Endodermal cell (in vitro differentiated cells): ENCODE results near the gene CAMTA1. TPM values are rescaled to one million over a fixed set of nuclear protein-coding genes. Genes with fewer than 3 reads are reported as not detected.

Experiments used
- DNase-seq: peaks from one replicate; pipeline ENCODE4 v3.0.0-alpha.2; 2017
- H3K27ac ChIP-seq: 2 replicates; pipeline ENCODE4 v1.5.1; 2013; ENCODE audit warnings: mild to moderate bottlenecking, low read depth, low read length, moderate library complexity
- H3K27me3 ChIP-seq: 2 replicates; pipeline ENCODE4 v1.6.1; 2013; ENCODE audit warnings: mild to moderate bottlenecking, low read length, moderate library complexity; ENCODE audit not compliant: insufficient read depth, control insufficient read depth, poor library complexity, severe bottlenecking
- H3K36me3 ChIP-seq: 2 replicates; pipeline ENCODE4 v1.7.0; 2013; ENCODE audit warnings: mild to moderate bottlenecking, low read length, moderate library complexity; ENCODE audit not compliant: control insufficient read depth, insufficient read depth
- H3K4me1 ChIP-seq: one replicate; pipeline ENCODE4 v1.7.0; 2013; ENCODE audit warnings: low read length; ENCODE audit not compliant: control insufficient read depth, insufficient read depth
- H3K4me3 ChIP-seq: 2 replicates; pipeline ENCODE4 v1.5.1; 2013; ENCODE audit warnings: mild to moderate bottlenecking, low read length, moderate library complexity
- H3K9ac ChIP-seq: 2 replicates; pipeline ENCODE4 v1.6.1; 2013; ENCODE audit warnings: mild to moderate bottlenecking, low read length, moderate library complexity; ENCODE audit not compliant: poor library complexity, severe bottlenecking; ENCODE audit errors: extremely low read depth
- H3K9me3 ChIP-seq: 2 replicates; pipeline ENCODE4 v1.6.1; 2013; ENCODE audit warnings: mild to moderate bottlenecking, low read length, moderate library complexity; ENCODE audit not compliant: control insufficient read depth
- H3K27ac Mint-ChIP-seq: 2 replicates; pipeline ENCODE4 v1.8.0; 2020; ENCODE audit warnings: mixed read lengths
- H3K27me3 Mint-ChIP-seq: 2 replicates; pipeline ENCODE4 v1.8.0; 2021; ENCODE audit warnings: mild to moderate bottlenecking, mixed read lengths; ENCODE audit not compliant: insufficient read depth
- H3K36me3 Mint-ChIP-seq: 2 replicates; pipeline ENCODE4 v1.8.0; 2020; ENCODE audit warnings: low read depth, mixed read lengths
- H3K4me1 Mint-ChIP-seq: 2 replicates; pipeline ENCODE4 v1.8.0; 2020; ENCODE audit warnings: mixed read lengths
- H3K4me3 Mint-ChIP-seq: 2 replicates; pipeline ENCODE4 v1.8.0; 2020; ENCODE audit warnings: mild to moderate bottlenecking, moderate library complexity, mixed read lengths
- H3K9me3 Mint-ChIP-seq: 2 replicates; pipeline ENCODE4 v1.8.0; 2020; ENCODE audit warnings: mild to moderate bottlenecking, mixed read lengths
- WGBS, 2 experiments: methylation state at CpG; one replicate each; pipeline versions ENCODE4 v1.1.5 to v1.1.7; 2013; ENCODE audit warnings: missing lambda C conversion rate in 2 of 2, mixed read lengths in 1 of 2; ENCODE audit not compliant: insufficient coverage in 1 of 2, insufficient read length in 1 of 2; 5-methylcytosine and 5-hydroxymethylcytosine counted together
- total RNA-seq, 2 donors: library from RNA; stranded (reverse); fragmentation: NEBNext Ultra II Directional in 1 of 2; extraction: Animal tissue kit (Norgen Biotek cat#: 25700) in 1 of 2; gene quantifications; 2 replicates in 1 of 2; 3 replicates in 1 of 2; pipeline ENCODE4 v1.2.1, GENCODE V29; 2021
- TF ChIP-seq, protein P1 (sequence below): fragments of 200-600 bp; sonication (generic); conservative IDR thresholded peaks from 2 replicates; pipeline ENCODE4 v1.5.0; 2021; ENCODE audit warnings: antibody characterized with exemption, mild to moderate bottlenecking

CAMTA1 gene
- total RNA-seq, 2 donors from 2014 or later: 123 to 137 TPM

DNA sequence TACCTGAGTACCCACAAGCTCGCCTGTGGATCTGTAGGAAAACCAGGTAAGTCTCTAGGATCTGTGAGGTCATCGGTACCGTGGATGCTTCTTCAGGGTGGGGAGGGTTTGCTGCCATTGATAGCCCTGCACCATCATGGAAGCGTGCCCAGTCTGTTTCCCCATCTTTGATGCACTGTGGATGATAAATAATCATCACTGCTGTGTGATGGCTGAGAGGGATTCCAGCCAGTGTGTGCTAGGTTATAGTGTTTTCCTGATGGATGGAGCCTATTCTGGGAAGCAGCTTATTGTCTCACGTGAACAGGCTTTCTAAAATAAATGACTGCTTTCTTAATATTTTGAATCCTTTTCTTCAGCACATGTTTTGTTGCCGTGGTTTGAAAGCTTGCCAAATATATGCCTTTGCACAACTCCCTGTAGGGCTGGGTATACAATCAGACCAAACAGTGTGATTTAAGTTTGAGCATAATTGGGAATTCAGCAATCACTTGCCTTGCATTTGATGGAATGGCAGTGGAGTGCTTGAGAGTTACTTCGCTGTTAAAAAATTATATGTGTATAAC is 113.8 kb downstream of the CAMTA1 start:
- Histone ChIP-seq H3K27me3 (no peaks in the 10 kb centered on the region), H3K9me3 (no peaks in the 10 kb centered on the region), H3K4me1 (no peaks in the 10 kb centered on the region), H3K4me3 (no peak overlapping the region), H3K9ac (no peak overlapping the region), H3K27ac (no peak overlapping the region), H3K36me3 (no peaks in the 10 kb centered on the region)
- no peaks in the 10 kb centered on the region for H3K27me3 Mint-ChIP-seq
- H3K4me3 Mint-ChIP-seq: no peak overlapping the region
- no peak overlapping the region for H3K27ac Mint-ChIP-seq
- H3K36me3 Mint-ChIP-seq: peaks cover 3% of the 10 kb centered on the region
- no peaks in the 10 kb centered on the region for H3K9me3 Mint-ChIP-seq
- TF ChIP-seq, protein P1, sequence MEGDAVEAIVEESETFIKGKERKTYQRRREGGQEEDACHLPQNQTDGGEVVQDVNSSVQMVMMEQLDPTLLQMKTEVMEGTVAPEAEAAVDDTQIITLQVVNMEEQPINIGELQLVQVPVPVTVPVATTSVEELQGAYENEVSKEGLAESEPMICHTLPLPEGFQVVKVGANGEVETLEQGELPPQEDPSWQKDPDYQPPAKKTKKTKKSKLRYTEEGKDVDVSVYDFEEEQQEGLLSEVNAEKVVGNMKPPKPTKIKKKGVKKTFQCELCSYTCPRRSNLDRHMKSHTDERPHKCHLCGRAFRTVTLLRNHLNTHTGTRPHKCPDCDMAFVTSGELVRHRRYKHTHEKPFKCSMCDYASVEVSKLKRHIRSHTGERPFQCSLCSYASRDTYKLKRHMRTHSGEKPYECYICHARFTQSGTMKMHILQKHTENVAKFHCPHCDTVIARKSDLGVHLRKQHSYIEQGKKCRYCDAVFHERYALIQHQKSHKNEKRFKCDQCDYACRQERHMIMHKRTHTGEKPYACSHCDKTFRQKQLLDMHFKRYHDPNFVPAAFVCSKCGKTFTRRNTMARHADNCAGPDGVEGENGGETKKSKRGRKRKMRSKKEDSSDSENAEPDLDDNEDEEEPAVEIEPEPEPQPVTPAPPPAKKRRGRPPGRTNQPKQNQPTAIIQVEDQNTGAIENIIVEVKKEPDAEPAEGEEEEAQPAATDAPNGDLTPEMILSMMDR: no peak
- H3K4me1 Mint-ChIP-seq: peaks cover 2% of the 10 kb centered on the region
- no peak for DNase-seq
- 96% methylated on average over 6 to 7 of the region's 7 CpGs for WGBS, 2 experiments

DNA sequence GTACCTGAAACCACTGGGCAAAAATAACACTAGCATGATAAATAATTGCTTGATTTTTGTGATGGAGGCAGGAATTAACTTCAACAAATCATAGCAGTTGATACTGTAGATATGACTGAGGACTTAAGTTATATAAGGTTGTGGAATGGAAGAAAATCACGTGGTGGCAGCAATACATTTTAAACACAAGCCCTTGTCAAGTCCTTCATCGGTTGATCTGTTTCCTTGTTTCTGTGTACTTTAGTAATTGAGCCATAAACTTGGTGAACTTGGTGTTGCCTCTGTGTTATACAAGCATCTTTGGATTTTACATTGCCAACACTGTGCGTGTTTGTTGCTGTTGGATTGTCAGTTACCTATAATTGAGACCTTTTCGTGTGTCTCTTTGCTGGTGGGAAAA is 114.4 kb downstream of the CAMTA1 start:
- no peaks in the 10 kb centered on the region for H3K27me3 ChIP-seq
- Mint-ChIP-seq H3K36me3 (peaks cover 3% of the 10 kb centered on the region), H3K4me1 (peaks cover 2% of the 10 kb centered on the region), H3K27ac (no peak overlapping the region), H3K27me3 (no peaks in the 10 kb centered on the region), H3K9me3 (no peaks in the 10 kb centered on the region), H3K4me3 (no peak overlapping the region)
- DNase-seq: no peak
- H3K9ac ChIP-seq: no peak overlapping the region
- H3K27ac ChIP-seq: no peak overlapping the region
- WGBS, 2 experiments: 95 to 96% methylated on average over 4 of the region's 4 CpGs
- no peak overlapping the region for H3K4me3 ChIP-seq
- H3K9me3 ChIP-seq: no peaks in the 10 kb centered on the region
- TF ChIP-seq, protein P1: no peak
- no peaks in the 10 kb centered on the region for H3K36me3 ChIP-seq
- no peaks in the 10 kb centered on the region for H3K4me1 ChIP-seq

DNA sequence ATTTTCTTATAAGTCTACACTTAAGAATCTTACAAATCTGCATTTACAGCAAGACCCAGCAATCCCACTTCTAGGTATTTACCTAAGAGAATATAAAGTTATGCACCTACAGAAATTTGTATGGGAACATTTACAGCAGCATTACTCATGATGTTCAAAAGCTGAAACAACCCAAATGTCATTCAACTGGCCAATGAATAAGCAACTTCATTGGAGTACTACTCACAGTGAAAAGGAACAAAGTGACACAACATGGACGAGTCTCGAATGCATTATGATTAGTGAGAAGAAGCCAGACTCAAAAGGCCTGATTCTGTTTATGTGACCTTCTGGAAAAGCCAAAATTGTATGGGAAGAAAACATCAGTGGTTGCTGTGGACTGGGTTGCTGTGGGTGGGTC is 116.9 kb downstream of the CAMTA1 start:
- Histone ChIP-seq H3K9me3 (no peaks in the 10 kb centered on the region), H3K27me3 (no peaks in the 10 kb centered on the region), H3K9ac (no peak overlapping the region), H3K4me1 (no peaks in the 10 kb centered on the region), H3K36me3 (no peaks in the 10 kb centered on the region), H3K4me3 (no peak overlapping the region), H3K27ac (no peak overlapping the region)
- no peak overlapping the region for H3K4me3 Mint-ChIP-seq
- H3K27ac Mint-ChIP-seq: no peak overlapping the region
- H3K36me3 Mint-ChIP-seq: peaks cover 3% of the 10 kb centered on the region
- no peaks in the 10 kb centered on the region for H3K9me3 Mint-ChIP-seq
- no peak for DNase-seq
- H3K4me1 Mint-ChIP-seq: peaks cover 11% of the 10 kb centered on the region
- 90% methylated on average over 2 of the region's 2 CpGs for WGBS, 2 experiments
- TF ChIP-seq, protein P1: no peak
- no peaks in the 10 kb centered on the region for H3K27me3 Mint-ChIP-seq
